K562 (cell line): ENCODE measurements around the gene STIL. TPM values are rescaled to one million over a fixed set of nuclear protein-coding genes. Genes with fewer than 3 reads are reported as not detected.

Experiments
- C11orf30 ChIP-seq: fragments of 450-650 bp; IDR thresholded peaks from 2 replicates; pipeline ENCODE4 v1.6.1; 2016; ENCODE audit warnings: low read depth, mild to moderate bottlenecking
- CBFB ChIP-seq: sonication (generic); formaldehyde crosslinking; IDR thresholded peaks from 2 replicates; pipeline ENCODE4 v1.4.0; 2020; ENCODE audit warnings: mild to moderate bottlenecking, missing genetic modification reagents
- CHD1 ChIP-seq: fragments of 200-600 bp; sonication (generic); IDR thresholded peaks from one replicate; pipeline ENCODE4 v1.6.1; 2012; ENCODE audit warnings: mild to moderate bottlenecking, moderate library complexity, low read length, inconsistent platforms
- DLX4 ChIP-seq: fragments of 250-450 bp; sonication (Bioruptor Pico); IDR thresholded peaks from 2 replicates; pipeline ENCODE4 v1.6.1; 2021; ENCODE audit warnings: mild to moderate bottlenecking
- DPF2 ChIP-seq: fragments of 450-650 bp; IDR thresholded peaks from 2 replicates; pipeline ENCODE4 v1.6.1; 2016
- HDAC2 ChIP-seq: fragments of 450-650 bp; IDR thresholded peaks from 2 replicates; pipeline ENCODE4 v1.6.1; 2016; ENCODE audit warnings: mild to moderate bottlenecking
- HEY1 ChIP-seq: fragments of 250-450 bp; sonication (Bioruptor Pico); IDR thresholded peaks from 2 replicates; pipeline ENCODE4 v1.5.0; 2020; ENCODE audit warnings: mild to moderate bottlenecking, moderate library complexity, borderline replicate concordance
- HINFP ChIP-seq: fragments of 450-650 bp; conservative IDR thresholded peaks from 2 replicates; pipeline ENCODE4 v1.6.1; 2016; ENCODE audit warnings: missing genetic modification characterization, low read depth, mild to moderate bottlenecking, control low read depth, missing compliant biosample characterization
- ILK ChIP-seq: fragments of 450-650 bp; IDR thresholded peaks from 2 replicates; pipeline ENCODE4 v1.6.1; 2016; ENCODE audit warnings: missing genetic modification characterization, low read depth, mild to moderate bottlenecking, missing compliant biosample characterization, moderate library complexity, borderline replicate concordance
- IRF1 ChIP-seq: sonication (generic); formaldehyde crosslinking; IDR thresholded peaks from 2 replicates; pipeline ENCODE4 v1.8.0; 2022; ENCODE audit warnings: missing genetic modification reagents, mild to moderate bottlenecking, borderline replicate concordance
- KDM5B ChIP-seq: fragments of 200-600 bp; sonication (generic); IDR thresholded peaks from 2 replicates; pipeline ENCODE4 v1.6.1; 2012; ENCODE audit warnings: low read depth, mild to moderate bottlenecking, moderate library complexity, low read length, control low read depth, inconsistent platforms; ENCODE audit not compliant: insufficient replicate concordance
- MAFG ChIP-seq: fragments of 450-650 bp; conservative IDR thresholded peaks from 2 replicates; pipeline ENCODE4 v1.6.1; 2016; ENCODE audit warnings: missing genetic modification characterization, missing compliant biosample characterization
- NR2C1 ChIP-seq, 2 experiments: fragments of 450-650 bp; IDR thresholded peaks; 2 replicates each; pipeline ENCODE4 v1.6.1; 2017; ENCODE audit warnings: mild to moderate bottlenecking in 2 of 2, antibody characterized with exemption in 1 of 2, inconsistent platforms in 1 of 2, missing compliant biosample characterization in 1 of 2, missing genetic modification characterization in 1 of 2
- NR2C2 ChIP-seq, 2 experiments: fragments of 200-800 bp in 1 of 2; sonication (Bioruptor generic) in 1 of 2; sonication (generic) in 1 of 2; formaldehyde crosslinking in 1 of 2; IDR thresholded peaks; 2 replicates each; pipeline versions ENCODE4 v1.6.1 to v1.8.0; 2016 to 2022; ENCODE audit warnings: mild to moderate bottlenecking in 1 of 2, missing compliant biosample characterization in 1 of 2, missing genetic modification characterization in 1 of 2, missing genetic modification reagents in 1 of 2
- NR2F6 ChIP-seq: fragments of 450-650 bp; formaldehyde crosslinking; IDR thresholded peaks from 2 replicates; pipeline ENCODE4 v1.4.0; 2020; ENCODE audit warnings: mild to moderate bottlenecking
- TOE1 ChIP-seq, 2 experiments: fragments of 450-650 bp in 1 of 2; sonication (generic) in 1 of 2; formaldehyde crosslinking in 1 of 2; IDR thresholded peaks; 2 replicates each; pipeline versions ENCODE4 v1.7.1 to v1.8.0; 2016 to 2022; ENCODE audit warnings: borderline replicate concordance in 2 of 2, mild to moderate bottlenecking in 2 of 2, antibody characterized with exemption in 1 of 2, inconsistent platforms in 1 of 2, low read depth in 1 of 2, missing genetic modification reagents in 1 of 2, moderate library complexity in 1 of 2
- ZNF175 ChIP-seq: fragments of 200-800 bp; sonication (Bioruptor generic); IDR thresholded peaks from 2 replicates; pipeline ENCODE4 v1.6.1; 2016; ENCODE audit warnings: low read depth, mild to moderate bottlenecking, missing genetic modification characterization, missing compliant biosample characterization
- ZNF354B ChIP-seq: fragments of 250-450 bp; sonication (Bioruptor Pico); IDR thresholded peaks from 2 replicates; pipeline ENCODE4 v1.4.0; 2020
- ZNF449 ChIP-seq: fragments of 250-450 bp; sonication (Bioruptor Pico); IDR thresholded peaks from 2 replicates; pipeline ENCODE4 v1.8.0; 2022; ENCODE audit warnings: moderate library complexity, mild to moderate bottlenecking, inconsistent platforms
- ZNF57 ChIP-seq: fragments of 450-650 bp; formaldehyde crosslinking; IDR thresholded peaks from 2 replicates; pipeline ENCODE4 v1.4.0; 2020; ENCODE audit warnings: mild to moderate bottlenecking, moderate library complexity
- ZNF77 ChIP-seq: fragments of 250-450 bp; sonication (Bioruptor Pico); IDR thresholded peaks from 2 replicates; pipeline ENCODE4 v1.5.0; 2020
- ZNF785 ChIP-seq: fragments of 250-450 bp; sonication (Bioruptor Pico); IDR thresholded peaks from 2 replicates; pipeline ENCODE4 v1.4.0; 2020; ENCODE audit warnings: mild to moderate bottlenecking
- polyA plus RNA-seq, 8 experiments: library from polyadenylated mRNA; depleted of rRNA in 4 of 8; stranded (reverse) in 5 of 8; unstranded in 3 of 8; fragments of >200 nt; fragmentation: Nextera tagmentation in 2 of 8; fragmentation: Illumina TruSeq in 1 of 8; extraction: Ambion mirVana in 2 of 8; extraction: Trizol in 1 of 8; gene quantifications; 2 replicates each; pipeline versions ENCODE4 v1.2.1 to v1.2.3, GENCODE V29; 2011 to 2014; ENCODE audit warnings: inconsistent platforms in 1 of 8, missing spikeins in 1 of 8
- total RNA-seq, 7 experiments: library from RNA; depleted of rRNA in 6 of 7; stranded (reverse); fragments of >200 nt in 6 of 7; fragmentation: Illumina TruSeq in 2 of 7; extraction: Trizol in 2 of 7; gene quantifications; 2 replicates each; pipeline versions ENCODE4 v1.2.1 to v1.2.3, GENCODE V29; 2011 to 2021; ENCODE audit warnings: low replicate concordance in 1 of 7

STIL gene
- total and polyA plus RNA-seq, 9 of the 15 experiments (the other 6 are each of a cell fraction or from before 2014, with no cell fraction given): 10.5 to 77.4 (median 39.6) TPM

- peak; percentile 70 for TF ChIP-seq KDM5B
- no peak for TF ChIP-seq CBFB
- 0 out of 2 replicates have a peak, but pooled peaks have one; percentile 32 for TF ChIP-seq HINFP (tag)
- TF ChIP-seq ZNF354B (CRISPR knock-in tag): no peak
- TF ChIP-seq NR2C2 (CRISPR knock-in tag; IDR thresholded peaks at IDR 0.05): no peak
- peak; percentile 96 for TF ChIP-seq NR2C2 (tag; IDR thresholded peaks at IDR 0.05)
- peak; percentile 87 for TF ChIP-seq NR2C1 (IDR thresholded peaks at IDR 0.05)
- peak; percentile 89 for TF ChIP-seq NR2C1 (tag; IDR thresholded peaks at IDR 0.05)
- TF ChIP-seq ZNF449: peak; percentile 69; the same call in 1 of the 2 replicates
- TF ChIP-seq TOE1 (IDR thresholded peaks at IDR 0.05; ENCODE audit: borderline replicate concordance): no peak
- TF ChIP-seq TOE1 (CRISPR knock-in tag; IDR thresholded peaks at IDR 0.05; ENCODE audit: borderline replicate concordance, low read depth): no peak
- TF ChIP-seq NR2F6 (CRISPR knock-in tag): no peak
- no peak for TF ChIP-seq MAFG
- no peak for TF ChIP-seq ZNF57 (CRISPR knock-in tag)
- TF ChIP-seq DPF2: peak; percentile 12; the same call in 1 of the 2 replicates
- TF ChIP-seq DLX4: no peak
- TF ChIP-seq ILK: no peak
- TF ChIP-seq ZNF77 (CRISPR knock-in tag): no peak
- TF ChIP-seq IRF1: no peak
- peak; percentile 30 for TF ChIP-seq CHD1
- no peak for TF ChIP-seq C11orf30
- TF ChIP-seq ZNF175 (CRISPR knock-in tag): peak; percentile 15; the same call in 1 of the 2 replicates
- TF ChIP-seq HEY1 (CRISPR knock-in tag): no peak
- no peak for TF ChIP-seq ZNF785 (CRISPR knock-in tag)
- TF ChIP-seq HDAC2: peak; percentile 8; the same call in 1 of the 2 replicates
Observed at GRCh38 chr1:47334765-47335435, 21.0 kb upstream of the STIL start (continued).
